ENCODE results near the gene KSR1.

GRCh38 chr17:27486741-27487140 is 30.5 kb downstream of the KSR1 start:
- TF ChIP-seq CTCF (IDR thresholded peaks at IDR 0.05; ENCODE audit: insufficient read depth, low read depth, low read length): no peak
- TF ChIP-seq EZH2 (IDR thresholded peaks at IDR 0.05; ENCODE audit: insufficient read depth, low read length): no peak
